ENCODE results near the gene PDE2A. TPM values are rescaled to one million over a fixed set of nuclear protein-coding genes. Genes with fewer than 3 reads are reported as not detected.

The PDE2A gene
- total and polyA plus RNA-seq, 10 of the 15 experiments (the other 5 are each of a cell fraction or from before 2014, with no cell fraction given): 0.06 to 0.15 (median 0.11) TPM; not detected in 6

DNA sequence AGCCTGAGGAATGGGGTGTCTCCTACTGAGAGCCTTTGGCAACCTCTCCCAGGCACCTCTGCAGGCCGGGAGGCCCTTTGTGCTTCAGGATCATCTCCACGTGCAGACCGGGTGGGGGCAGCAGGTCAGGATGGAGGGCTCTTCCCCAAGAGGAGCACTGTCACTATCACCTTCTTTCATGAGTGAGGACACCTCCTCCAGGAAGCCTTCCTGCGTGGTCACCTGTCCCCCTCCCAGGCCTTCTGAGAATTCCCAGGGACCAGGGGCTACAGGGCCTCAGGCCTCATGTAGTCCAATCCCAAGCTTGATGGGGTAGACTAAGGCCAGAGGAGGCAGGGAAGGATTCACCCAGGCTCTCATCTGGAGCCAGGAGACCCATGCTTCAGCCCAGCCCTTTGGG is 57.6 kb downstream of the PDE2A start:
- RAD21 ChIA-PET (ENCODE audit: unreplicated experiment): no interaction called here
- DNase-seq (ENCODE audit: low read depth, low spot score): no peak
- no peak for FAIRE-seq
- Histone ChIP-seq H3K27me3 (replicated peaks in 1 of 2; ENCODE audit: control insufficient read depth in 2 of 2, insufficient read depth in 2 of 2, low read length in 1 of 2) (peaks cover 3 to 7% of the 10 kb centered on the region in 2 experiments; a peak in 3 of 4 replicates), H3K4me1 (ENCODE audit: control insufficient read depth, insufficient read depth, low read length) (peaks cover 12% of the 10 kb centered on the region), H3K9me3 (replicated peaks; ENCODE audit: control insufficient read depth, insufficient read depth, low read length) (no peaks in the 10 kb centered on the region), H3K36me3 (ENCODE audit: control insufficient read depth in 2 of 2, insufficient read depth in 2 of 2, low read length in 1 of 2) (no peaks in the 10 kb centered on the region), H3K27ac (ENCODE audit: control insufficient read depth, insufficient read depth) (no peak overlapping the region), H3K4me2 (ENCODE audit: control insufficient read depth, insufficient read depth) (no peak overlapping the region), H3K79me2 (ENCODE audit: control insufficient read depth, insufficient read depth, low read length) (no peaks in the 10 kb centered on the region), H3K9ac (ENCODE audit: control insufficient read depth, insufficient read depth, low read length) (no peak overlapping the region), H2AFZ (ENCODE audit: control insufficient read depth, low read depth, low read length) (no peak overlapping the region), H3K4me3 (no peak overlapping the region), H4K20me1 (ENCODE audit: control insufficient read depth, insufficient read depth) (peaks cover 6% of the 10 kb centered on the region; the same call in 1 of the 2 replicates)
- ATAC-seq: no peak
- TF ChIP-seq ZNF622 (IDR thresholded peaks at IDR 0.05): no peak
- TF ChIP-seq ZNF384 (IDR thresholded peaks at IDR 0.05; ENCODE audit: borderline replicate concordance, low read depth, low read length): no peak
- TF ChIP-seq, protein P1, sequence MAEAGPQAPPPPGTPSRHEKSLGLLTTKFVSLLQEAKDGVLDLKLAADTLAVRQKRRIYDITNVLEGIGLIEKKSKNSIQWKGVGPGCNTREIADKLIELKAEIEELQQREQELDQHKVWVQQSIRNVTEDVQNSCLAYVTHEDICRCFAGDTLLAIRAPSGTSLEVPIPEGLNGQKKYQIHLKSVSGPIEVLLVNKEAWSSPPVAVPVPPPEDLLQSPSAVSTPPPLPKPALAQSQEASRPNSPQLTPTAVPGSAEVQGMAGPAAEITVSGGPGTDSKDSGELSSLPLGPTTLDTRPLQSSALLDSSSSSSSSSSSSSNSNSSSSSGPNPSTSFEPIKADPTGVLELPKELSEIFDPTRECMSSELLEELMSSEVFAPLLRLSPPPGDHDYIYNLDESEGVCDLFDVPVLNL (IDR thresholded peaks at IDR 0.05; ENCODE audit: low read depth, low read length): no peak
- TF ChIP-seq CBFB (IDR thresholded peaks at IDR 0.05; ENCODE audit: low read depth): no peak
- TF ChIP-seq IKZF1 (conservative IDR thresholded peaks at IDR 0.05): no peak
- no peak for TF ChIP-seq RB1 (IDR thresholded peaks at IDR 0.05; ENCODE audit: borderline replicate concordance)
- no peak for TF ChIP-seq PAX8 (IDR thresholded peaks at IDR 0.05)
- TF ChIP-seq, protein P2, sequence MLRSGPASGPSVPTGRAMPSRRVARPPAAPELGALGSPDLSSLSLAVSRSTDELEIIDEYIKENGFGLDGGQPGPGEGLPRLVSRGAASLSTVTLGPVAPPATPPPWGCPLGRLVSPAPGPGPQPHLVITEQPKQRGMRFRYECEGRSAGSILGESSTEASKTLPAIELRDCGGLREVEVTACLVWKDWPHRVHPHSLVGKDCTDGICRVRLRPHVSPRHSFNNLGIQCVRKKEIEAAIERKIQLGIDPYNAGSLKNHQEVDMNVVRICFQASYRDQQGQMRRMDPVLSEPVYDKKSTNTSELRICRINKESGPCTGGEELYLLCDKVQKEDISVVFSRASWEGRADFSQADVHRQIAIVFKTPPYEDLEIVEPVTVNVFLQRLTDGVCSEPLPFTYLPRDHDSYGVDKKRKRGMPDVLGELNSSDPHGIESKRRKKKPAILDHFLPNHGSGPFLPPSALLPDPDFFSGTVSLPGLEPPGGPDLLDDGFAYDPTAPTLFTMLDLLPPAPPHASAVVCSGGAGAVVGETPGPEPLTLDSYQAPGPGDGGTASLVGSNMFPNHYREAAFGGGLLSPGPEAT (IDR thresholded peaks at IDR 0.05; ENCODE audit: low read depth): no peak
- no peak for TF ChIP-seq SMAD1 (IDR thresholded peaks at IDR 0.05; ENCODE audit: low read depth, partially characterized antibody)
- TF ChIP-seq, protein P3, sequence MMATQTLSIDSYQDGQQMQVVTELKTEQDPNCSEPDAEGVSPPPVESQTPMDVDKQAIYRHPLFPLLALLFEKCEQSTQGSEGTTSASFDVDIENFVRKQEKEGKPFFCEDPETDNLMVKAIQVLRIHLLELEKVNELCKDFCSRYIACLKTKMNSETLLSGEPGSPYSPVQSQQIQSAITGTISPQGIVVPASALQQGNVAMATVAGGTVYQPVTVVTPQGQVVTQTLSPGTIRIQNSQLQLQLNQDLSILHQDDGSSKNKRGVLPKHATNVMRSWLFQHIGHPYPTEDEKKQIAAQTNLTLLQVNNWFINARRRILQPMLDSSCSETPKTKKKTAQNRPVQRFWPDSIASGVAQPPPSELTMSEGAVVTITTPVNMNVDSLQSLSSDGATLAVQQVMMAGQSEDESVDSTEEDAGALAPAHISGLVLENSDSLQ (IDR thresholded peaks at IDR 0.05): no peak
- TF ChIP-seq CBX3 (IDR thresholded peaks at IDR 0.05; ENCODE audit: borderline replicate concordance, low read depth): no peak
- no peak for TF ChIP-seq POLR2AphosphoS2 (IDR thresholded peaks at IDR 0.05; ENCODE audit: low read depth, low read length)
- in situ Hi-C loops (cut with MboI): no loop called here
- CTCF ChIA-PET: no interaction called here
- SMC1A ChIA-PET (ENCODE audit: uncharacterized antibody, unreplicated experiment): no interaction called here
- POLR2A ChIA-PET: no interaction called here
- intact Hi-C loops (cut with micrococcal nuclease; ENCODE audit: unreplicated experiment): no loop called here
- 7% methylated on average over 4 of the region's 4 CpGs for WGBS (ENCODE audit: insufficient coverage, insufficient replicate concordance, low lambda C conversion rate, missing lambda C conversion rate)
- BruUV-seq (replicated peaks): no TSS peak
